HG03025 (cell line): ENCODE results near the gene TMEM266.

Experiments used
- ATAC-seq: cut with Tn5 transposase; IDR thresholded peaks from one replicate; pipeline ENCODE4 v1.9.1; 2021; ENCODE audit warnings: mild to moderate bottlenecking, moderate library complexity; ENCODE audit not compliant: unreplicated experiment, low FRiP score

TMEM266 gene

GRCh38 chr15:76199106-76200082 lies 139.6 kb downstream of the TMEM266 start:
- no peak for ATAC-seq

GRCh38 chr15:76200083-76200465 lies 140.3 kb downstream of the TMEM266 start:
- no peak for ATAC-seq

GRCh38 chr15:76200641-76201105 lies 140.9 kb downstream of the TMEM266 start:
- no peak for ATAC-seq

GRCh38 chr15:76201536-76202255 lies 141.9 kb downstream of the TMEM266 start:
- ATAC-seq = no peak

- ATAC-seq = no peak
Measured at GRCh38 chr15:76203346-76204108, 143.7 kb downstream of the TMEM266 start.

- no peak for ATAC-seq
Measured at GRCh38 chr15:76204109-76204845, 144.5 kb downstream of the TMEM266 start.

GRCh38 chr15:76204916-76205460 lies 145.2 kb downstream of the TMEM266 start:
- ATAC-seq = no peak

- ATAC-seq = no peak
Measured at GRCh38 chr15:76206325-76206976, 146.7 kb downstream of the TMEM266 start.

- ATAC-seq = no peak
Measured at GRCh38 chr15:76208084-76208785, 148.4 kb downstream of the TMEM266 start.

- ATAC-seq = no peak
Measured at GRCh38 chr15:76208786-76209424, 149.1 kb downstream of the TMEM266 start.

GRCh38 chr15:76209523-76209922 lies 149.7 kb downstream of the TMEM266 start:
- ATAC-seq = no peak

GRCh38 chr15:76209942-76210341 lies 150.2 kb downstream of the TMEM266 start:
- no peak for ATAC-seq

- no peak for ATAC-seq
Measured at GRCh38 chr15:76215634-76216033, 155.8 kb downstream of the TMEM266 start.

GRCh38 chr15:76217029-76217881 lies 157.5 kb downstream of the TMEM266 start:
- ATAC-seq = no peak

- ATAC-seq = no peak
Measured at GRCh38 chr15:76217882-76218217, 158.1 kb downstream of the TMEM266 start.

GRCh38 chr15:76221085-76221767 lies 161.4 kb downstream of the TMEM266 start:
- no peak for ATAC-seq

- ATAC-seq = no peak
Measured at GRCh38 chr15:76222159-76222558, 162.4 kb downstream of the TMEM266 start.
